OCI-LY7 (cell line): ENCODE measurements around the gene IMMP2L.

Experiments
- EZH2phosphoT487 ChIP-seq: fragments of 200-600 bp; sonication (generic); IDR thresholded peaks from 2 replicates; pipeline ENCODE4 v1.6.1; 2018; ENCODE audit warnings: low read depth, borderline replicate concordance, mild to moderate bottlenecking, mixed run types, antibody characterized with exemption, low read length, moderate library complexity, mixed read lengths
- TF ChIP-seq, protein P1 (sequence below): fragments of 200-600 bp; sonication (generic); conservative IDR thresholded peaks from 2 replicates; pipeline ENCODE4 v1.5.1; 2014; ENCODE audit warnings: mild to moderate bottlenecking, antibody characterized with exemption, low read length, moderate library complexity, mixed read lengths

DNA sequence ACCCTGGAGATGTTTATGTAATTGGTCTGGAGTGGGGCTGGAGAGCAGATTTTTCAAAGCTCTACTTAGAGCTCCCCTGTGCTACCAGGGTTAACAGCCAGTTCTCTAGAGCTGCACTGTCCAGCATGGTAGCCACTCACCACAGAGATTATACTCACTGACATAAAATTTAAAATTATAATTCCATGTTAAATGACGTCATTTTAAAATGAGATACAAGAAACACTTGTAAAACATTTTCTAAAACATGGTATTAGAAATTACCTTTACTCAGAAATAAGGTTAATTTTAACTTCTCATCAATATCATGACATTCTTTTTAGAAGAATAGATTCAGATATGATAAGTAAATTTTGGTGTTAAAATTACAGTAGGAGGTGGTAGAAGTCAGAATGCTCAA is 777.5 kb downstream of the IMMP2L start:
- TF ChIP-seq, protein P1, sequence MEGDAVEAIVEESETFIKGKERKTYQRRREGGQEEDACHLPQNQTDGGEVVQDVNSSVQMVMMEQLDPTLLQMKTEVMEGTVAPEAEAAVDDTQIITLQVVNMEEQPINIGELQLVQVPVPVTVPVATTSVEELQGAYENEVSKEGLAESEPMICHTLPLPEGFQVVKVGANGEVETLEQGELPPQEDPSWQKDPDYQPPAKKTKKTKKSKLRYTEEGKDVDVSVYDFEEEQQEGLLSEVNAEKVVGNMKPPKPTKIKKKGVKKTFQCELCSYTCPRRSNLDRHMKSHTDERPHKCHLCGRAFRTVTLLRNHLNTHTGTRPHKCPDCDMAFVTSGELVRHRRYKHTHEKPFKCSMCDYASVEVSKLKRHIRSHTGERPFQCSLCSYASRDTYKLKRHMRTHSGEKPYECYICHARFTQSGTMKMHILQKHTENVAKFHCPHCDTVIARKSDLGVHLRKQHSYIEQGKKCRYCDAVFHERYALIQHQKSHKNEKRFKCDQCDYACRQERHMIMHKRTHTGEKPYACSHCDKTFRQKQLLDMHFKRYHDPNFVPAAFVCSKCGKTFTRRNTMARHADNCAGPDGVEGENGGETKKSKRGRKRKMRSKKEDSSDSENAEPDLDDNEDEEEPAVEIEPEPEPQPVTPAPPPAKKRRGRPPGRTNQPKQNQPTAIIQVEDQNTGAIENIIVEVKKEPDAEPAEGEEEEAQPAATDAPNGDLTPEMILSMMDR, result no peak
- no peak for TF ChIP-seq EZH2phosphoT487
